ENCODE measurements around the gene MED9. TPM values are rescaled to one million over a fixed set of nuclear protein-coding genes. Genes with fewer than 3 reads are reported as not detected.

The MED9 gene
- total RNA-seq, 1 experiment from 2014 or later = 85.1 TPM

DNA sequence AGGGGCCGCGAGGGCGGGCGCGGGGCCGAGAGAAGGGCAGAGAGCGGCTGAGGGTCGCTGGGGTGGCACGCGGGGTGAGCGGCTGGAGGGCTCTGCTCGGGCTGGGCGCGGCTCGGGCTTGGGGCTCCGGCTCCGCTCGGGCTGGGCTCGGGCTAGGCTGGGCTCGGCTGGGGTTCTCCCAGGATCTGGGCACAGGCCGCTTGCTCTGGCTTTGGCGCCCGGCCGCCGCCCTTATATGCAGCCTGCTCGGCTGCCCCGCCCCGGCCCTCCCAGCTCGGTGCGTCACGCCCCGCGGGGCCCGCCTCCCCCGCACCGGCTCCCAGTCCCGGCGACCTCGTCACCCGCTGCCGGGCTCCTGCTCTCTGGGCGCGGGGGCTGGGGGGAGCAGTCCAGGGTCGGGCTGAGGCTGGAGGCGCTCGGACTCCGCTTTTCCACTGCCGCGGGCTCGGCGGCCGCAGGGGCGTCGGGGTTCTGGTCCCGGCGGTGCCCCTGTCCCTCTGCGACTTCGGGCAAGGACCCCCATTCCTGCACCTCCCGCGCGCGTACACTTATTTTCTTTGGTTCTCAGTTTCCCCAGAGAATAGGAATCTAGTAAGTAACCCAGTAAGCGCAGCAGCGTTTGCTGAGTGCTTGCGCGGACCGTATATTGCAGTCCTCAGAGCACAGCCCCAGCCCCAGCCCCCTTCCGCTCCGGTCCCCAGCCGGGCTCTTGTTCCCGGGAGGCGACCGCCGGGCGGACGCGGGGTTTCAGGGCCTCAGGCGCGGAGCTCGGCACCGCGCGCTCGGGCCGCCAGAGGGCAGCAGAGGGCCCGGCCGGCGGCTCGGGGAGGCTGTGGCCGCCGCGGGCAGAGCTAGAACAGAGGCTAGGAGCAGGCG is 19.6 kb downstream of the MED9 start, which contains the start of gene RASD1:
Gene RASD1 (minus strand): TSS at position 207 of the 876 bp plus-strand sequence. CDS start 214 bp downstream, outside the sequence.
- in situ Hi-C loops (cut with HindIII; ENCODE audit: low pct_unique_long_range_greater_than_20kb, low sequenced_read_pairs) = no loop called here
- peak; percentile 88 for DNase-seq (ENCODE audit: low read depth, low spot score)

DNA sequence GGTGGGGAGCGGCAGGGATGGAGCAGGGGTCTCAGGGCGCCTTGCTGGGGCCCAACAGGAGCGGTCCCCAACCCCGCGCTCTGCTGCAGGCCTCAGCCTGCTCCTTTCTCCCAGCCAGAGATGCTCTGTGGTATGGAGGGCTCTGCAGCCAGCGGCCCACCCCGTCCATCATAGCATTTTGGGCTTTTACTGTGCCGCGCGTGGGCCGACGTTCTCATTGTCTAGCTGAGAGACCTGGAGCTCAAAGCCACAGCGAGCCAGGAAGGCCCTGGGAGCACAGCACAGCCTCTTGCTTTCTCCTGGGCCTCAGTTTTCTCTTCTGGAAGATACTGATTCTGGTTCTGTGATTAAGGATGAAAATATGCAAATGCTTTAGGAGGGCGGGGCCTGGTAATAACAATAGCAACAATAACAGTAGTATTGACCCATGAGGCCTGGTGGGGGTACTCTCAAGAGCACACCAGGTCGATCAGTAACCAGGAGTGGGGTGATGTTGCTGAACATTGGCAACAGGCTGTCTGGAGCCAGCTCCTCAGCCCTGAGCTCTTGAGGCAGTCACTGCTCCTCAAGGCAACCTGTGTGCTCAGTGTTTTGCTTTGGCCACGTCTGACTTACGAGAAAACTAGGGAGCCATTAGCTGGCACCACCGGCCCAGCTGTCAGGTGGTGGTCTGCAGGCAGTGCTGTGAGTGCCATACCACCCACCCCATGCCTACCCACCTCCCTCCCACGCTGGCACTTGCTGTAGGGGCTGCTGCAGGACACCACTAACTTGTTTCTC is 20.5 kb downstream of the MED9 start:
- DNase-seq (ENCODE audit: low read depth, low spot score) = no peak
- in situ Hi-C loops (cut with HindIII; ENCODE audit: low pct_unique_long_range_greater_than_20kb, low sequenced_read_pairs) = no loop called here

- no peak for DNase-seq (ENCODE audit: low read depth, low spot score)
- in situ Hi-C loops (cut with HindIII; ENCODE audit: low pct_unique_long_range_greater_than_20kb, low sequenced_read_pairs) = no loop called here
Observed at GRCh38 chr17:17497845-17498520, 21.2 kb downstream of the MED9 start.

- no peak for DNase-seq (ENCODE audit: low read depth, low spot score)
- in situ Hi-C loops (cut with HindIII; ENCODE audit: low pct_unique_long_range_greater_than_20kb, low sequenced_read_pairs) = no loop called here
Observed at GRCh38 chr17:17498606-17499301, 22.0 kb downstream of the MED9 start.

DNA sequence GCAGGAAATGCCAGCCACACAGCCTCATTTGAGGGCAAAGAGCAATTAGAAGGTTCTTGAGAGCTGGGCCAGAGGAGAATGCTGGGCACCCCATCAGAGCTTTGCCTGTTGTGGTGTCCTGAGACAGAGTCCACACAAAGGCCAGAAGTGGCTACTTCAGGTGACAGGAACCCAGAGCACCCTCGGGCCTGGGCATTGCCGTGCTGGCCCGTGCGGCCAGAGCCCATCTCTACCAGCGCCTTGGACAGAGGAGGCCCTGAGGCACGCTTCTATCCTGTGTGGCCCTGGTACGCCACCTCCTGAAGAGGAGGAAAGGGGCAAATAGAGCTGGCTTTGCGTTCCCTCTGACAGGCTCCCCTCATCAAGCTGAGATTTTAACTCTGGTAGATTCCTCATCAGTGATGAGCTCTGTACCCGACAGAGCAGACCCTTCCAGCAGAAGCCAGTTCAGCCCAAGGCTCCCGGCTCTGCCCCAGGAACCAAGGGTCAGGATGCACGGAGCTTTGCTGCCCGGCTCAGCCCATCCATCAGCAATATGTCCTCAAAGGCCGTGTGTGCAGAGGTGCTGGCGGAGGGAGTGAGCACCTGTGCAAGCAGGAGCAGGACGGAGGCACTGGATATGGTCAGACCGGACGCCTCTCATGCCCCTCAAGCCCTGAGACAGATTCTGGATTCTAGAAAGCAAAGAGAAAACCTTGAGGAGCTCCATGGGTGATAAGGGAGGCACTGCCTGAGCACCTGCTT is 22.8 kb downstream of the MED9 start:
- DNase-seq (ENCODE audit: low read depth, low spot score) = no peak
- in situ Hi-C loops (cut with HindIII; ENCODE audit: low pct_unique_long_range_greater_than_20kb, low sequenced_read_pairs) = no loop called here

DNA sequence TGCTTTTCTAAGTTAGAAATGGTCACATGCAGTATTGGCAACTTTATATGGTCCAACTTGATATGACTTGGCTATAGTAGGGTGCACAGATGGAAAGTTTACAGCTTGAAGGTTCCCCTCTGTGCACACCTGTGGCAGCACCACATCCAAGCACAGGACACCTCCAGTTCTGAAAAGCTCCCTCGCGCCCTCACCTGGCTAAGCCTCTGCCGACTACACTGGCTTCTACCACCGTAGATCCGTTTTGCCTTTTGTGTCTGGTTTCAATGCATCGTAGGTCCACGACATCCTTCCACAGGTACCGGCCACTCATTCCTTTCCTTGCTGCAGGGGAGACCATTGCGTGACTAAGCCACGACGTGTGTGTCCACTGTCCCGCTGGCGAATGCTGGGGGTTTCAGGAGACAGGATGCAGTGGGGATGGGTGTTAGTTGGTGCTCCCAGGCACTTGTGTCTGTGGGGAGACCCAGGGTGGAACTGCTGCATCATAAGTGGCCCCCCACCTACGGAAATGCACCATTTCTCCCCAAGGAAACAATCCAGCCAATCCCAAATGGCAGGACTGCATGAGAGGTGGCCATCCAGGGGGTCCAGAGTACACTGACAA is 24.3 kb downstream of the MED9 start:
- in situ Hi-C loops (cut with HindIII; ENCODE audit: low pct_unique_long_range_greater_than_20kb, low sequenced_read_pairs) = no loop called here
- DNase-seq (ENCODE audit: low read depth, low spot score) = no peak

GRCh38 chr17:17502741-17503565 is 26.2 kb downstream of the MED9 start:
- DNase-seq (ENCODE audit: low read depth, low spot score) = no peak
- in situ Hi-C loops (cut with HindIII; ENCODE audit: low pct_unique_long_range_greater_than_20kb, low sequenced_read_pairs) = no loop called here

DNA sequence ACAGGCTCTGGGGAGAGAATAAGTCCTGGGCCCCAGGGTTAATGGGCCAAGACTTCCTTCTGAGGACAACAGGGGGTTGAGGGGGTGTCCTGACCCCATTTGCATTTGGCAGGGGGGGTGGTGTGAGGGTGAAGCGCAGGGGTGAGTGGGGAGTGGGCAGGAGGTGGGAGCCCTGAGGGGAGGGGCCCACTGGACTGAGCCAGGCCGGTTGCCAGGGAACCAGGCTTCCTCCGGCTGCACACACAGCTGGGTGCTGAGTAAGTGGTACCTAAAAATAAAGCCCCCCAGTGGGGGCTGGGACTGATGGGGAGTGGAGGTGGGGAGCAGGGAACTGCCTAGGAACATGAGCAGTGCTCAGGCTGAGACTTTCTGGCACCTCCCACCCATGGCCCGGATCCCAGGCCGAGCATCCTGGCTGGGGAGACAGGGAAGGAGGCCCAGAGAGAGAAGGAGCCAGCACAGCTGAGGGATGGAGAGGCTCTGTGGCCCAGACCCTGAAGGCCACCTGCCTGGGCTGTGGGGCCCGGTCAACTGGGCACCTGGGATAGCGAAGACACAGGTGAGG is 26.8 kb downstream of the MED9 start:
- DNase-seq (ENCODE audit: low read depth, low spot score) = no peak
- in situ Hi-C loops (cut with HindIII; ENCODE audit: low pct_unique_long_range_greater_than_20kb, low sequenced_read_pairs) = no loop called here

- in situ Hi-C loops (cut with HindIII; ENCODE audit: low pct_unique_long_range_greater_than_20kb, low sequenced_read_pairs) = no loop called here
- no peak for DNase-seq (ENCODE audit: low read depth, low spot score)
Observed at GRCh38 chr17:17504341-17505140, 27.7 kb downstream of the MED9 start.

DNA sequence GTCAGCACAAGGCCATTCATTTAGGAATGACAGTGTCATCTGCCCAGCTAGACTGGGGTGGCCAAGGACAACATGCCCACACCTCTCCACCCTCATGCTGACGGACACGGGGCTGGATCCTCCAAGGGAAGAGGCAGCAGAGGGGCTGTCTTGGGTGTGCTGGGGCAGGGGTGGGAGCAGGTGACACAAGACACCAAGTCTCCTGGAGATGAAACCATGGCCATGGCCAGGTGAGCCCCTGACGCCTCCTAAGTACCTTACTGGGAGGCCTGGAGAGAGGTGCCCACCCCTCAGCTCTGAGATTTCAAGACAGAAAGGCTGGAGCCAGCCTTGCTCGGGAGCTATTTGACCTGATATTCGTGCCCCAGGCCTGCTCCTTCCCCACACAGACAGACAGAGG is 28.4 kb downstream of the MED9 start:
- in situ Hi-C loops (cut with HindIII; ENCODE audit: low pct_unique_long_range_greater_than_20kb, low sequenced_read_pairs) = no loop called here
- DNase-seq (ENCODE audit: low read depth, low spot score) = no peak

DNA sequence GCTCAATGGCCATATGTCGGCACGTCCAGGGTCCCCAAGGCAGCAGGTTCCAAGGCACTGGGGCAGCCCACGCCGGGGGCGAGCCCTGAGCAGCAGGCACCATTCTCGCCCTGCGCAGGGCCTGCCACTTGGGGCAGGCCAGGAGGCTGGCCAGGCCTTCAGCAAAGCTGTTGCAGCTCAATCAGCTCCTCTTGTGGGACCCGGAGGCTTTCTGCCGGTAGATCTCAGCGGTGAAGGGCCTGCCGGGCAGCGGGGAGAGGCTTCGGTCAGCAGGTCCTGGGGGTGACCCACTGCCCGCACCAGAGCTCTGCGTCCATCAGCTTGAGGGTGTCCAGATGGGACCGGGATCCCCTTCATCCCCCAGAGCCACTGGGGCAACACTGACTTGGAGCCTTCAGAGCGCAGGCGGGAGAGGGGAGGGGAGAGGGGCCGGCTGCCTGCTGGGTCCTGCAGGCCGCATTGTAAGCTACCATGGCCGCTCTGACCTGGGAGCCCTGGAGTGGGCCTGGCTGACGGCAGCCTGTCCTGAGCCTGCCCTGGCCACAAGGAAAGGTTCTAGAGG is 28.9 kb downstream of the MED9 start:
- in situ Hi-C loops (cut with HindIII; ENCODE audit: low pct_unique_long_range_greater_than_20kb, low sequenced_read_pairs) = no loop called here

GRCh38 chr17:17506181-17506741 is 29.5 kb downstream of the MED9 start:
- in situ Hi-C loops (cut with HindIII; ENCODE audit: low pct_unique_long_range_greater_than_20kb, low sequenced_read_pairs) = no loop called here

More for the DNA sequence above, 28.9 kb downstream of the MED9 start:
- no peak for DNase-seq (ENCODE audit: low read depth, low spot score)

DNA sequence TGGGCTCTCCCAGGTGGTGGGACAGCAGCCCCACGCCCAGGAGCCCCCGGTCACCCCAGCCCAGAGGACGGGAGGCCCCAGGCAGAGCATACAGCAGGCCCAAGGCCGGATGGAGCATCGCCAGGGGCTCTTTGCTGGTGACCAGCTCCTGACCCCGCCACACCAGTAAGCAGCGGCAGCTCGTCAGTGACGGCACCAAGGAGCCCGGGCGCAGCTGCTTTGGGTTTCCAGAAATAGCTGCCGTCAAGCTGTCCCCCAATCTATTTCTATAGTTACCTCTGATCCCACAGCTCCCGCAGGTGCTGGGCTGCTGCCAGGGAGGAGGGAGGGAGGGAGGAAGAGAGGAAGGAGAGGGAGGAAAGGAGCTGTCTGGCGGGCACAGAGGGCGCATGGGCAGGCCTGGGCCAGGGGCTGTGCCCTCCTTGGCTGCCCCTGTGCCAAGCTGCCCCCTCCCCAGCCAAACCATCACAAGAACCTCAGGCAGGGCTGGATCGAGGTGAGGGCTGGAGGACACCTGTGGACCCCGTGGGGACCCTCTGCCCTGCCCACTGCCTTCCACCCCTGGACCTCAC is 30.2 kb downstream of the MED9 start:
- in situ Hi-C loops (cut with HindIII; ENCODE audit: low pct_unique_long_range_greater_than_20kb, low sequenced_read_pairs) = no loop called here
- DNase-seq (ENCODE audit: low read depth, low spot score) = no peak

More at GRCh38 chr17:17506181-17506741, 29.5 kb downstream of the MED9 start:
- DNase-seq (ENCODE audit: low read depth, low spot score) = no peak

DNA sequence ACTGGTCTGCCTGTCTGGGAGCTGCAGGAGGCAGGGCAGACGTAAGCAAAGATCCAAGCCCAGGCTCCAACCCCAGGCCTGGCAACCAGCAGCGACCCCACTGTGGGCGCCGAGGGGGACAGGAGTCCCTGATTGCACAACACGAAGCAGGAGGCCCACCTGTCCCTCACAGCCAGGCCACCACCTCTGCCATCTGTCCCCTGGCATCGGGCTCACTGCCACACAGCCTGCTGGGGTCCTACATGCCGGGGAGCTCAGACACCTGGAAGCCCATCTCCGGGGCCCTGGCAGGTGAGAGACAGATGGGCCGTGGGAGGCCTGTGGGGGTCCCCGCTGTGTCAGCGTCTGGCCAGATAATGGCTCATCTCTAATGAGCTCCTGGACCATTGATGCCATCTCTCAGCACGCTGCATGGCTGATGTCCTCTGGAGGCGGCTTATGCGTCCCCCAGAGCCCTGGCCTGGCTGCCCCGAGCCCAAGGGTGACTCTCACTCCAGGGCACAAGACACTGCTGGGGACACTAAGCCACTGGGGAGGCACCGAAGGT is 30.7 kb downstream of the MED9 start:
- no peak for DNase-seq (ENCODE audit: low read depth, low spot score)
- in situ Hi-C loops (cut with HindIII; ENCODE audit: low pct_unique_long_range_greater_than_20kb, low sequenced_read_pairs) = no loop called here

Measured in SK-MEL-5 (cell line).